Coronary artery (tissue), 2 donors: Measurements from ENCODE around the gene DNAJB14.

ENCODE experiments used
- DNase-seq: peaks from one replicate; pipeline ENCODE4 v3.0.0-alpha.2; 2017; ENCODE audit warnings: low spot score
- H3K27ac ChIP-seq, 2 donors: fragments of 200-600 bp; sonication (generic); one replicate each; pipeline ENCODE4 v1.5.1; 2016 to 2019
- H3K4me3 ChIP-seq: fragments of 200-600 bp; sonication (generic); 2 replicates; pipeline ENCODE4 v1.5.1; 2016; ENCODE audit warnings: mild to moderate bottlenecking, moderate library complexity
- TF ChIP-seq, protein P1 (sequence below): fragments of 200-600 bp; sonication (generic); IDR thresholded peaks from one replicate; pipeline ENCODE4 v1.5.1; 2019; ENCODE audit warnings: antibody characterized with exemption

Gene DNAJB14

DNA sequence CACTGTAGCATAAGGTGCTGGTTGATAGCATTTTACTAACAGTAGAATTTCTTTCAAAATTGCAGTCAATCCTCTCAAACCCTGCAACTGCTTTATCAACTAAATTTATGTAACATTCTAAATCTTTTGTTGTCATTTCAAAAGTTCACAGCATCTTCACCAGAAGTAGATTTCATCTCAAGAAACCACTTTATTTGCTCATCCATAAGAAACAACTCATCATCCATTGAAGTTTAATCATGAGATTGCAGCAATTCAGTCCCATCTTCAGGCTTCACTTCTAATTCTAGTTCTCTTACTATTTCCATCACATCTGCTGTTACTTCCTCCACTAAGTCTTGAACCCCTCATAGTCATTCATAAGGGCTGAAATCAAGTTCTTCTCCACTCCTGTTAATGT lies 73.8 kb downstream of the DNAJB14 start:
- DNase-seq, result no peak
- TF ChIP-seq, protein P1, sequence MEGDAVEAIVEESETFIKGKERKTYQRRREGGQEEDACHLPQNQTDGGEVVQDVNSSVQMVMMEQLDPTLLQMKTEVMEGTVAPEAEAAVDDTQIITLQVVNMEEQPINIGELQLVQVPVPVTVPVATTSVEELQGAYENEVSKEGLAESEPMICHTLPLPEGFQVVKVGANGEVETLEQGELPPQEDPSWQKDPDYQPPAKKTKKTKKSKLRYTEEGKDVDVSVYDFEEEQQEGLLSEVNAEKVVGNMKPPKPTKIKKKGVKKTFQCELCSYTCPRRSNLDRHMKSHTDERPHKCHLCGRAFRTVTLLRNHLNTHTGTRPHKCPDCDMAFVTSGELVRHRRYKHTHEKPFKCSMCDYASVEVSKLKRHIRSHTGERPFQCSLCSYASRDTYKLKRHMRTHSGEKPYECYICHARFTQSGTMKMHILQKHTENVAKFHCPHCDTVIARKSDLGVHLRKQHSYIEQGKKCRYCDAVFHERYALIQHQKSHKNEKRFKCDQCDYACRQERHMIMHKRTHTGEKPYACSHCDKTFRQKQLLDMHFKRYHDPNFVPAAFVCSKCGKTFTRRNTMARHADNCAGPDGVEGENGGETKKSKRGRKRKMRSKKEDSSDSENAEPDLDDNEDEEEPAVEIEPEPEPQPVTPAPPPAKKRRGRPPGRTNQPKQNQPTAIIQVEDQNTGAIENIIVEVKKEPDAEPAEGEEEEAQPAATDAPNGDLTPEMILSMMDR, result no peak
- Histone ChIP-seq H3K4me3 (no peak overlapping the region), H3K27ac (no peak overlapping the region)

DNA sequence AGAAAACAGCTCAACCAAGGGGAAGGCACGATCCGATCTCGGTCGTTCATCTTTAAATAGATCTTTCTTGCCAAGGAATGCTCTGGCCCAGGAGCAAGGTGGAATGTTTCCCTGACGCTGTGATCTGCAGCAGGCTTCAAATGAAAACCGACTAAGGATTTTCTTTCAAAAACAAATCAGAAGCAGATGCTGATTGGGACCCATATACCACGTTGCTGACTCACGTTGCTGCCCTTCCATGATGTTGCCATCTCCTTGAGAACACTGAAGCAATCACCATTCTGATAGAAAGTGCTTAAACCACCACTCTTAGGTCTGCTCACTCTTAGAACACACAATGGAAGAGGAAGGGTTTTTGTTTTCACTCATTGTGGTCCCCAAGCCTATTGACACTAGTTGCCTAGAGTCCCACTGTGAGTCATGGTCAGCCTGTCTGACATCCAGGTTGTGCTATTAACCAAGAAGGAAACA lies 78.3 kb downstream of the DNAJB14 start:
- no peak overlapping the region for H3K27ac ChIP-seq
- no peak for DNase-seq
- TF ChIP-seq, protein P1, result no peak
- H3K4me3 ChIP-seq, result no peak overlapping the region

DNA sequence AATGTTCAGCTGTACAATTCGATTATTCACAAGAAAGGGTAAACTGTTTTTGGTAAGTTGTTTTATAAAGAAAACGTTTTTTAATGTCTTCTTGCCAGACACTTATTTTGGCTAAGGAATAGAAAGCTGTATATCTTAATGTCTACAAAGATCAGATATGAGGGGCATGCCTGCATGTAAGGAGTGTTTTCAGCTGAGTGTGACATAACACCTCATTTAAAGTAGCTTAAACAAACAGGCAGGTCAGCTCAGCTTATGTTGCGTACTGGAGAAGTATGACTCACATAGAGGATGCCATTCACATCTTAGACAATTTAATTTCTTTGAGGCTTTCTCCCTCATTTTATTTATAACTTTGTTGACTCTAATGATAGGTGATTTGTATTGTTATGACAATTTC lies 82.6 kb downstream of the DNAJB14 start:
- TF ChIP-seq, protein P1, result no peak
- Histone ChIP-seq H3K27ac (no peak overlapping the region), H3K4me3 (no peak overlapping the region)
- no peak for DNase-seq

DNA sequence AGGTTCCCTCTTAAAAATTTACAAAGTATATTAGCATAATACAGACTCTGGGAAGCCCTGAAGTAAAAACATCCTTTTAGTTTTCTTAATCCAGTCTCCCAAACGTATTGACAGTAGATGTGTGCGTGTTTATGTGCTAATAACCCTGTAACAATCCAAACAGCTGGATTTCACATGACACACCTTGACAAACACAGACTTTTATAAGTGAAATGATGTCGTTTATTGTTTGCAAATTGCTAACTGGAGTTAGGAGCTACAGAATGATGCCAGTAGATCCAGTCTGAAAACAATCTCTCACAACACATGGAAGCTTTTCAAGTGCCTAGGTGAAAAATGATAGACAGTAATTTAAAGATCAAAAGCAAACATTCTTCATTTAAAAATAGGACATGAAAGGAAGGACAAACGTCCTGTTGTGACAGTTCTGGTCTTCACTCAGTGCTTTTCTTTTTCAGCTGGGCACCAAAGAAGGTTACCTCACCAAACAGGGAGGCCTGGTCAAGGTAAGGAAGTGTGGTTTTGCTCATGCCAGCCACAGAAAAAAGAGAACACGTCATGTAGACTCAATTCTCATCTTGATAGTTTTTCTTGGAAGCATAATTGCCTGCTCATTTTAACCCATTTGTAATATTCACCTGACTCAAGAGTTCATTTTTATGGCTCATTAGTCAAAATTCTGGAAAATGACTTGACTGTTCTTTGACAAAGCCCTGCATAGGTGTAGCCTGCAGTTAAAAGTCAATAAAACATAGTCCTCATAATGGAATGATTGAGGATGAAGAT lies 85.1 kb downstream of the DNAJB14 start:
- TF ChIP-seq, protein P1, result no peak
- no peak overlapping the region for H3K27ac ChIP-seq
- no peak overlapping the region for H3K4me3 ChIP-seq
- DNase-seq, result no peak

DNA sequence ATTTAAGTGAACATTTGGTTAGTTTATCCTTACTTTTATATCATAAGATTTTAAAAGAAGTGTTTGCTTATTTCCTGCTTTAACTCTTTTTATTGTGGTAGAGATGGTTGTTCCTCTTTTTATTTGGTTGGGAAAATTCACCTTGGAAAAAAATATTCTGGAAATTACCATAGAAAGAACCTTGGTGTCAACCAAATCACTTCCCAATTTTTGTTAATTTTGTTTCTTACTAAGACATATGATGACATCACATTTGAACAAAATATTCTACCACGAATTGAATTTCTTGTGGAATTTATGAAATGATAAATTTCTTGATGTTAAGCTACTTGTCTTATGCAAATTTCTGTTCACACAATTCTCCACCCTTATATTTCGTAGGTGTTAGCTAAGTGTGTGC lies 85.9 kb downstream of the DNAJB14 start:
- DNase-seq, result no peak
- H3K27ac ChIP-seq, result no peak overlapping the region
- no peak overlapping the region for H3K4me3 ChIP-seq
- TF ChIP-seq, protein P1, result no peak

DNA sequence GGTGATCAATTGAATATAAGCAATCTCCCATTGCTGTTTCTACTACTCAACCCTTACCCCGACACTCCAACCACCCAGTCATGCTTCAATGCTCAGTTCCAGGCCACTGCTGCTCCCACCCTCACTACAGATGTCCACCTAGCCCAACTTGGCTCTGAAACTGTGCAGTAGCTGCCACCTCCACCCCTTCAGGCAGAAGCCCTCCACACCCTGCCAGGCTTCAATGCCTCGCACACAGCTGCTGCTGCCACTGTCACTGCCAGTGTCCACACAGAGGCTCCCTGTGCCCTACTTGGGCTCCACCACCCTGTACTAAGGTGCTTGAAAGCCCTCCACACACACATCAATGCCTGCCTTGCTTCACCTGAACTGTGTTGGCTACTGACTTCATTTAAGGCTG lies 86.8 kb downstream of the DNAJB14 start:
- TF ChIP-seq, protein P1, result no peak
- H3K4me3 ChIP-seq, result no peak overlapping the region
- DNase-seq, result no peak
- no peak overlapping the region for H3K27ac ChIP-seq

DNA sequence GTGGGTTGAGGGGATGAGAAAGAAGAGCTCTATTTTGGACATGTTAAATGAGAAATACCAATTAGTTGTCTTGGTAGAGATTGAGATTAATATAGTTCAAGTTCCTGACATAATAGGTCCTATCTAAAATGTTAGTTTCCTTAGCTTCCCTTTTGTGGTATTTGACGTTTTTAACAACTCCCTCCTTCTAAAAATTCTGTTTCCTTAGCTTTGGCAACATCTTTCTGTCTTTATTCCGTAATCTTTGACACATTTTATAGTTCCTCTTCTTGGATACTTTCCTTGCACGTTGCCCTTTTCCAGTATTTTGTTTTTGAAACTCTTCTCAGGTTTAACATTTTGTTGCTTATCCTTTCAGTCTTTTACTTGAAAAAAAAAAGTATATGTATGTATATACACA lies 89.1 kb downstream of the DNAJB14 start:
- TF ChIP-seq, protein P1, result no peak
- Histone ChIP-seq H3K4me3 (no peak overlapping the region), H3K27ac (peak overlapping the region in 1 of 2 donors; percentile 52)
- DNase-seq, result no peak
